ENCODE data around the gene MXRA8.

DNA sequence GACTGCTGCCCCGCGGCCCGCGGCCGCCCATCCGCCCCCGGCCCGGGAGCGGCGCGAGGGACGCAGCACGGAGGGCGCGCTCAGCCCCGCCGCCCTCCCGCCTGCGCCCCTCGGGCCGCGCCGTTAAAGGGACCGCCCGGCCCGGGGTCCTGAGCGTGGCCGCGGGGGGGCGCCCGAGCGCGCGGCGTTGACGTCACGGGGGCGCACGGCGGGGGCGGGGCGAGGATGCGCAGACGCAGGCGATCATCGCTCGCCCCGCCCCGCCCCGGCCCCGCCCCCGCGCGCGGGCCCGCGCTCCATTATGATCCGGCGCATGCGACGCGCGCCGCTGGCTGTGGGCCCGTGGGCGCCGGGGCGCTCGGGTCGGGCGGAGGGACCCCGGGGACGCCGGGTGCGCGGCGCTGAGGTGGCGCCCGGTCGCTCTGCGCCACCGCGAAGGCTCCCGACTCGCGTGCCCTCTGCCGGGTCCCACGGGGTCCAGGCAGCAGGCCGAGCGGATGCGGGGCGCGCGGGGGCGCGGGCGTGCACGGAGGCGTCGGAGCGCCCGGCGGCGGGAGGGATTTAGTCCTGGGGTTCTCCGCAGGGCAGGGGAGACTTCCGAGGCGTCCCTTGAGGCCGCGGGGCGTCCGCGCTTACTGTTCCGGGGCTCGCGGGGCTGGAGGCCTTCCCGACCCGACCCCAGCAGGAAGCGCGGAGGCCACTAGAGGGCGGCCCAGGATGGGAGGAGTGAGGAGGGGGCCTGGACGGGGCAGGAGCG, 8.9 kb downstream of the MXRA8 start, which contains the start of gene DVL1:
- TF ChIP-seq, protein P1, sequence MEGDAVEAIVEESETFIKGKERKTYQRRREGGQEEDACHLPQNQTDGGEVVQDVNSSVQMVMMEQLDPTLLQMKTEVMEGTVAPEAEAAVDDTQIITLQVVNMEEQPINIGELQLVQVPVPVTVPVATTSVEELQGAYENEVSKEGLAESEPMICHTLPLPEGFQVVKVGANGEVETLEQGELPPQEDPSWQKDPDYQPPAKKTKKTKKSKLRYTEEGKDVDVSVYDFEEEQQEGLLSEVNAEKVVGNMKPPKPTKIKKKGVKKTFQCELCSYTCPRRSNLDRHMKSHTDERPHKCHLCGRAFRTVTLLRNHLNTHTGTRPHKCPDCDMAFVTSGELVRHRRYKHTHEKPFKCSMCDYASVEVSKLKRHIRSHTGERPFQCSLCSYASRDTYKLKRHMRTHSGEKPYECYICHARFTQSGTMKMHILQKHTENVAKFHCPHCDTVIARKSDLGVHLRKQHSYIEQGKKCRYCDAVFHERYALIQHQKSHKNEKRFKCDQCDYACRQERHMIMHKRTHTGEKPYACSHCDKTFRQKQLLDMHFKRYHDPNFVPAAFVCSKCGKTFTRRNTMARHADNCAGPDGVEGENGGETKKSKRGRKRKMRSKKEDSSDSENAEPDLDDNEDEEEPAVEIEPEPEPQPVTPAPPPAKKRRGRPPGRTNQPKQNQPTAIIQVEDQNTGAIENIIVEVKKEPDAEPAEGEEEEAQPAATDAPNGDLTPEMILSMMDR (IDR thresholded peaks at IDR 0.05) = peak in 2 of 3 donors; percentile 68 to 77
- TF ChIP-seq EP300 (IDR thresholded peaks at IDR 0.05) = no peak

All from ovary (tissue), 3 donors.